NB4 (cell line): ENCODE measurements around the gene FAM222A.

Experiments
- MYC ChIP-seq: IDR thresholded peaks from 2 replicates; pipeline ENCODE4 v1.6.1; 2011; ENCODE audit warnings: low read depth, low read length
- POLR2A ChIP-seq: IDR thresholded peaks from 2 replicates; pipeline ENCODE4 v1.6.1; 2011; ENCODE audit warnings: mild to moderate bottlenecking; ENCODE audit not compliant: insufficient read length; ENCODE audit errors: extremely low read depth
- TF ChIP-seq, protein P1 (sequence below): IDR thresholded peaks from one replicate; pipeline ENCODE4 v1.5.1; 2012; ENCODE audit warnings: low read depth, low read length

DNA sequence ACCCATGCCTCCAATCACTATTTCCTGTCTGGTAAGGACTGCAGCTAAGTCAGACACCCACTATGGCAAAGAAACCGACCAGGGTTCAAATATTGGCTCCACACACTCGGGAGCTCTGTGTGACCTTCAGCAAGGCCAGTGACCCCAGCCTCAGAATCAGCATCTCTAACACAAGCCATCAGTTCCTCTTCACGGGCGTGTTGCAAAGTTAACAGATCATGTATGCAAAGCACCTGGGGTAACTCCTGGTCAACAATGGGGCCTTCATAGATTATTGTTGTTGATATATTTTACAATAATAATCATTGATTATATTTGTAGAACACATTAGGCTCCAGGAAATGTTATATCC is 6.2 kb upstream of the FAM222A start:
- TF ChIP-seq POLR2A (no peak), MYC (no peak)
- TF ChIP-seq, protein P1, sequence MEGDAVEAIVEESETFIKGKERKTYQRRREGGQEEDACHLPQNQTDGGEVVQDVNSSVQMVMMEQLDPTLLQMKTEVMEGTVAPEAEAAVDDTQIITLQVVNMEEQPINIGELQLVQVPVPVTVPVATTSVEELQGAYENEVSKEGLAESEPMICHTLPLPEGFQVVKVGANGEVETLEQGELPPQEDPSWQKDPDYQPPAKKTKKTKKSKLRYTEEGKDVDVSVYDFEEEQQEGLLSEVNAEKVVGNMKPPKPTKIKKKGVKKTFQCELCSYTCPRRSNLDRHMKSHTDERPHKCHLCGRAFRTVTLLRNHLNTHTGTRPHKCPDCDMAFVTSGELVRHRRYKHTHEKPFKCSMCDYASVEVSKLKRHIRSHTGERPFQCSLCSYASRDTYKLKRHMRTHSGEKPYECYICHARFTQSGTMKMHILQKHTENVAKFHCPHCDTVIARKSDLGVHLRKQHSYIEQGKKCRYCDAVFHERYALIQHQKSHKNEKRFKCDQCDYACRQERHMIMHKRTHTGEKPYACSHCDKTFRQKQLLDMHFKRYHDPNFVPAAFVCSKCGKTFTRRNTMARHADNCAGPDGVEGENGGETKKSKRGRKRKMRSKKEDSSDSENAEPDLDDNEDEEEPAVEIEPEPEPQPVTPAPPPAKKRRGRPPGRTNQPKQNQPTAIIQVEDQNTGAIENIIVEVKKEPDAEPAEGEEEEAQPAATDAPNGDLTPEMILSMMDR: no peak
